Measurements from ENCODE around the gene EXOC2.

Gene EXOC2

DNA sequence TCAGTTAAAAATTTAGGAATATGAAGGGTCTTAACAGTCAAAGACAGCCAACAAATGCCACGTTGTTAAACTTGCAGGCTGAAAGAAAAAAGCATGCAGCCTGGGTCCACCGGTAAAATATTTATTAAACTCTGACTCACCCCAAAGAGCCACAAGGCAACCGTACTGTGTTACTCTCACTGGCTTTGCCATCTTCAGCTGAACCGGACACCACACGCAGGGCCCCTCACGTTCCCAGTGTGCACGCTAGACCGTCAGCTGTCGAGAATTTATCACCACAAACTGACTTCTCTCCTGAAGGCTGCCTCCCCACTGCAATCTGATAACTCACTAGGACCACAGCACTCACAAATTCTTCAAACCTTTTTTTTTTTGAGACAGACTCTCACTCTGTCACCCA, 66.7 kb downstream of the EXOC2 start:
- in situ Hi-C loops (cut with HindIII; ENCODE audit: low sequenced_read_pairs), result no loop called here
- no peak for DNase-seq (ENCODE audit: low read depth)
- TF ChIP-seq, protein P1, sequence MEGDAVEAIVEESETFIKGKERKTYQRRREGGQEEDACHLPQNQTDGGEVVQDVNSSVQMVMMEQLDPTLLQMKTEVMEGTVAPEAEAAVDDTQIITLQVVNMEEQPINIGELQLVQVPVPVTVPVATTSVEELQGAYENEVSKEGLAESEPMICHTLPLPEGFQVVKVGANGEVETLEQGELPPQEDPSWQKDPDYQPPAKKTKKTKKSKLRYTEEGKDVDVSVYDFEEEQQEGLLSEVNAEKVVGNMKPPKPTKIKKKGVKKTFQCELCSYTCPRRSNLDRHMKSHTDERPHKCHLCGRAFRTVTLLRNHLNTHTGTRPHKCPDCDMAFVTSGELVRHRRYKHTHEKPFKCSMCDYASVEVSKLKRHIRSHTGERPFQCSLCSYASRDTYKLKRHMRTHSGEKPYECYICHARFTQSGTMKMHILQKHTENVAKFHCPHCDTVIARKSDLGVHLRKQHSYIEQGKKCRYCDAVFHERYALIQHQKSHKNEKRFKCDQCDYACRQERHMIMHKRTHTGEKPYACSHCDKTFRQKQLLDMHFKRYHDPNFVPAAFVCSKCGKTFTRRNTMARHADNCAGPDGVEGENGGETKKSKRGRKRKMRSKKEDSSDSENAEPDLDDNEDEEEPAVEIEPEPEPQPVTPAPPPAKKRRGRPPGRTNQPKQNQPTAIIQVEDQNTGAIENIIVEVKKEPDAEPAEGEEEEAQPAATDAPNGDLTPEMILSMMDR (IDR thresholded peaks at IDR 0.05; ENCODE audit: low read depth, low read length, missing control alignments), result no peak
- H3K4me3 ChIP-seq (ENCODE audit: low read depth, low read length), result no peak overlapping the region

DNA sequence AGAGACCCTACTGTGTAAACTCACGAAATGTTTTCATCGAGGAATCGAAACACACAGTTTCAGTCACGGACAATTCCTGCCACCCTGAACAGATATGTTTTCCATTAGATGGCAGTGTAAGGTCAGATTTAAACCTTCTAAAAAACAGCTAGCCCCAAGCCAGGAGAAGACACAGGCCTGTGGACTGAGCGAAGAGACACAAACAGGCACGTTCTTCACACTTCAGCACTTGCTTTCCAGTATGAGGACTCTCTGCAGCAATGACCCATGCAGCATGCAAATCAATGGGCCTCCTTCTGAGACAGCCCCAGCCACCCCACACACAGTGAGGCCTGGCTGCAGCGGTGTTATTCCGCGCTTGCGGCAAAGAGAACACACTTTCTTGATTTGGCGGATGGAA, 68.0 kb downstream of the EXOC2 start:
- in situ Hi-C loops (cut with HindIII; ENCODE audit: low sequenced_read_pairs), result no loop called here
- DNase-seq (ENCODE audit: low read depth), result no peak
- H3K4me3 ChIP-seq (ENCODE audit: low read depth, low read length), result no peak overlapping the region
- TF ChIP-seq, protein P1 (IDR thresholded peaks at IDR 0.05; ENCODE audit: low read depth, low read length, missing control alignments), result peak; percentile 13

DNA sequence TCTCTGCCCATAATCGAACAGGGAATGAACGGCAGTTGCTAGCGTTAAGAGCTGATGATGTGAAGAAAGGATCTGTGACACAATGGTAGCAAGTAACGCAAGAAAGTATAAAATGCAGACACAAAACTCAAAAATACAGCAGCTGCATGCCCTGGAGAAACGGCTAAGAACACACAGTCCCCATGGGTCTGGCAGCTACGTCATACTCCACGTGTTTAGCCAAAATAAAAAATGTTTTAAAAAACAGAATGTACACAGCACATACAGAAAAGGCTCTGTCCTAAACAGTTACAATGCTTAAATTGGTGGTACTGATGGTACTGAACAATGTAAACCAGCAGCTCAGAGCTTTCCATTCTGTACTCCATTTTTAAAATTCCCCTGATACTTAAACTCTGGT, 70.5 kb downstream of the EXOC2 start:
- no peak overlapping the region for H3K4me3 ChIP-seq (ENCODE audit: low read depth, low read length)
- TF ChIP-seq, protein P1 (IDR thresholded peaks at IDR 0.05; ENCODE audit: low read depth, low read length, missing control alignments), result no peak
- in situ Hi-C loops (cut with HindIII; ENCODE audit: low sequenced_read_pairs), result no loop called here
- DNase-seq (ENCODE audit: low read depth), result no peak

DNA sequence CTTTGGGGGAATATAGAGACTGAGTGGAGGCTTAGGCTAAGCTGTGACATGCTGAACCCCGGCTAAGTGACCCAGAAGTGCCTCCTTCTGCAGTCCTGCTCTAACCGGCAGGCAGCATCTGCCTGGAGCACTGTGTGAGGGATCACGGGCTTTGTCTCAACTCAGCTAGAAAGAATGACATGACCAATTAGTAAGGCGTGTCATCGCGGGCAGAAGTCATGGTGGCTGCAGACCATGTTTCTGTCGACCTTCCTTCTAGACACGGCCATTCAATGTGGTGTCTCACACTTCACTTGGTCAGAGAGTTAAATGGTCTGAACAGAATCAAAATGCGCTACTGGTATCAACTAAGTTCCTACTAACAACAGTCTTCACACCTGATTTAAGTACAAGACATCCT, 71.0 kb downstream of the EXOC2 start:
- DNase-seq (ENCODE audit: low read depth), result no peak
- TF ChIP-seq, protein P1 (IDR thresholded peaks at IDR 0.05; ENCODE audit: low read depth, low read length, missing control alignments), result no peak
- H3K4me3 ChIP-seq (ENCODE audit: low read depth, low read length), result no peak overlapping the region
- in situ Hi-C loops (cut with HindIII; ENCODE audit: low sequenced_read_pairs), result no loop called here

DNA sequence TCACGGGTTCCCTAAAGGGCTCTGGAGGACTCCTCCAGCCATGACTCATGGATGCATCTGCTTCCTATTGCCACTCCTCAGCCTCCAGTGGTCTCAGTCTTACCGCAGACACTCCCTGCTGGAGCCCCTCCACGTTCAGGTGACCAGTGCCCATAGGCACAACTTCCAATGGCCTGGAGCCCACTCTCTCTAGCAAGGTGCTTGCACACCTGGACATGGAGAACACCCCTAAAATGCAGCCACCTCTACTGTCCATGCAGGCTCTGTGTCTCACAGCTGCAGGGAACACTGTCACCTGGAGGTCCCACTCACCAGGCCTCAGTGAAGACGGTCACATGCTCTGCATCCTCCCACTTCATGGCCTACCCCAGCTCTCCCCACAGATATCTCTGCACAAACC, 72.0 kb downstream of the EXOC2 start:
- in situ Hi-C loops (cut with HindIII; ENCODE audit: low sequenced_read_pairs), result no loop called here
- no peak overlapping the region for H3K4me3 ChIP-seq (ENCODE audit: low read depth, low read length)
- TF ChIP-seq, protein P1 (IDR thresholded peaks at IDR 0.05; ENCODE audit: low read depth, low read length, missing control alignments), result no peak
- no peak for DNase-seq (ENCODE audit: low read depth)

DNA sequence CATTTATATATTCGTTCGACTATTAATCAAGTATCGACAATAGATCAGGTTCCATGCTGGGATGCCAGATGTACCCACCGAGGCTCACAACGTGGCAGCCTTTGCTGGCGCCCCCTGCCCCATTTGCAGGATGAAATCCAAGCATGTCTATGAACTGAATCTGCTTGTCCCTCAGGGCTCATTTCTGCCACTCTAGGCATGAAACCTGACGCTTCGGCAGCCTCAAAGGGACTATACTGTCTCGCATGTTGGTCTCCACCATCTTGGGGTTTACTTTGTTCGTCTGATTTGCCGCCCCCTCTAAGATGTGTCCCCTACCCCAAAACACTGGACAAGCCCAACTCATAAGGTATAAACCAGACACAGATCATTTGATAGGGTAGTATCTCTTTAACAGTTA, 72.8 kb downstream of the EXOC2 start:
- TF ChIP-seq, protein P1 (IDR thresholded peaks at IDR 0.05; ENCODE audit: low read depth, low read length, missing control alignments), result no peak
- in situ Hi-C loops (cut with HindIII; ENCODE audit: low sequenced_read_pairs), result no loop called here
- DNase-seq (ENCODE audit: low read depth), result no peak
- no peak overlapping the region for H3K4me3 ChIP-seq (ENCODE audit: low read depth, low read length)
